RPMI7951 (cell line): Measurements from ENCODE around the gene BTBD2. TPM values are rescaled to one million over a fixed set of nuclear protein-coding genes. Genes with fewer than 3 reads are reported as not detected.

Source experiments
- DNase-seq: peaks from one replicate; pipeline ENCODE4 v3.0.0-alpha.2; 2012; ENCODE audit warnings: low read depth
- total RNA-seq: library from RNA; depleted of rRNA; stranded (reverse); fragments of >200 nt; shearing (Covaris generic); gene quantifications from 2 replicates; pipeline ENCODE4 v1.2.3, GENCODE V29; 2014

Gene BTBD2
- total RNA-seq, 1 experiment from 2014 or later, result 37.0 TPM

DNA sequence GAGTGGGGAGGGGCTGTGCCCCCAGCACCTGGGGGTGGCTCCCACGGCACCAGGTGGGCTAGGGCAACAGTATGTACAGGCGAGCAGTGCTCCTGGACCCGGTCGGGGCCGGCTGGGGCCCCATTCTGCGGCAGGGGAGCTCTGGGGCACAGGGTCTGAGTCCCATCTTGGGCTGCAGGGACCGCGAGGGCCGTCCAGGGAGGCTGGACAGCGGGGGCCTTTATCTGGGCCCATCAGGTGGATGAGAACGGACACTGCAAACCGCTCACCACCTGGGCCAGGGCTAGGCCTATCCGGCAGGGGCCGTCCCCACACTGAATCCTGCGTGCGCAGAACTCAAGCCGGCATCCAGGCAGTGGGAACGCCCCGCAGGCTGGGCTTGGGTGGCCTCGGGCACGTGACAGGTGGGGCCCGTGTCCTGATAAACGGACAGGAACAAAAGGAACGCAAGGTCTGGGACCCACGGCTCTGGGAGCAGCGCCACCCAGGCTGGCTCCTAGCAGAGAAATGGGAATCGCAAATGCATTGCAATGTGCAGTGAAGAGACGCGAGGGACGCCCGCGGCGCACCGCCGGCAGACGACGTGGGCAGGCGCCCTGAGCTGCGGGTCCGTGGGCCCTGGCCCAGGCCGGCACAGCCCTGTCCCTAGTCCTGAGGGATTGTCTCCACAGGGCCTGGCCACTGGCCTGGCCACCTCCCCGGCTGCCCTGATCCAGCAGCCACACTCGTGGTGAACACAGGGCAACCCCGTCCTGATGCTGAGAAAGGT lies 29.7 kb downstream of the BTBD2 start:
- no peak for DNase-seq

DNA sequence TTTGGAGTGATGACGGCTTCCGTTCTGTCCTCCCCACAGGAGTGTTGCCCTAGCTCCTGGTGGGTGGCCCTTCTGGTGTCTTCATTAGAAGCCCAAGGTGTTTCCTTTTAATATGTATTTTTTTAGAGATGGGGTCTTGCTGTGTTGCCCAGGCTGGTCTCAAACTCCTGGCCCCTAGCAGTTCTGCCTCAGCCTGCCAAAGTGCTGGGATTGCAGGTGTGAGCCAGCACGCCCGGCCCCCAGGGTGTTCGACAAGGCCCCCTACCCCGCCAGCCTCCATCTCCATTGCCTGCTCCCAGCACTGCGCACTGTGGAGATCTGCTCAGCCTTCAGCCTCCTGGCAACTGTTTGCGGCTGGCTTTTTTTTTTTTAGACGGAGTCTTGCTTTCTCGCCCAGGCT lies 31.2 kb downstream of the BTBD2 start:
- no peak for DNase-seq

DNA sequence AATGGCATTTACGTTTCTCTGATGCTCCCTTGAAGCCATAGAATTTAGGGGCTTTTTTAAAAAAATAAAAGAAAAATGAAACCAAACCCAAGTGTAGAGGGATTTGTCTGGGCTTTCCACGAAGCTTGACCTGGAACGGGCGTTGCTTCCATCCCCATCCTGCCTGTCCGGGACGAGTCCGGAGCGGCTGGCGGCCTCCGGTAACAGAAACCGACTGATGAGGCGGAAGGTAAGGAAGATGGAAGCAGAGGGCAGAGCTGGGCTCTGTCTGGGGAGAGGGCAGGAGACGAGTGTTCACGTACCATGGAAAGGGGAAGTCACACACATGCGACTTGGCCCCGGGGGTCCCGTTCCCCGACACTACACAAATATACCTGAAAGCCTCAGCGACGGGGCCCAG lies 34.3 kb downstream of the BTBD2 start:
- no peak for DNase-seq

DNA sequence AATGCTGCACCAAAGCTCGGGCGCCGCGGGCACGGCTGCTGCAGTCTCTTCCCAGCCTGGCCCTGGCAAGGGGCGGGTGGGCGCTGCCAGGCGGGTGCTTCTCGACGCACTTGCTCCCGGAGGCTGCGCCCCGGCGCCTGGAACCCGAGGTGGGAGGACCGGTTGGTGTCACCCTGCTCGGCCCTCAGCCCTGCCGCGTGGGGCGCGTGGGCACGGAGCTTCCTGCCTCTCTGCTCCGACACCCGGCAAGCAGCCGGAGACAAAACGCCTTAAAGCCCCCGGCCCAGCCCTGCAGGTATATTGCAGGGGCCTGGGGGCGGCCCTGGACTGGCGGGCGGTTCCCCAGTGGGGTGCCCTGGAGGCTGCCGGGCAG lies 34.7 kb downstream of the BTBD2 start:
- DNase-seq, result no peak

DNA sequence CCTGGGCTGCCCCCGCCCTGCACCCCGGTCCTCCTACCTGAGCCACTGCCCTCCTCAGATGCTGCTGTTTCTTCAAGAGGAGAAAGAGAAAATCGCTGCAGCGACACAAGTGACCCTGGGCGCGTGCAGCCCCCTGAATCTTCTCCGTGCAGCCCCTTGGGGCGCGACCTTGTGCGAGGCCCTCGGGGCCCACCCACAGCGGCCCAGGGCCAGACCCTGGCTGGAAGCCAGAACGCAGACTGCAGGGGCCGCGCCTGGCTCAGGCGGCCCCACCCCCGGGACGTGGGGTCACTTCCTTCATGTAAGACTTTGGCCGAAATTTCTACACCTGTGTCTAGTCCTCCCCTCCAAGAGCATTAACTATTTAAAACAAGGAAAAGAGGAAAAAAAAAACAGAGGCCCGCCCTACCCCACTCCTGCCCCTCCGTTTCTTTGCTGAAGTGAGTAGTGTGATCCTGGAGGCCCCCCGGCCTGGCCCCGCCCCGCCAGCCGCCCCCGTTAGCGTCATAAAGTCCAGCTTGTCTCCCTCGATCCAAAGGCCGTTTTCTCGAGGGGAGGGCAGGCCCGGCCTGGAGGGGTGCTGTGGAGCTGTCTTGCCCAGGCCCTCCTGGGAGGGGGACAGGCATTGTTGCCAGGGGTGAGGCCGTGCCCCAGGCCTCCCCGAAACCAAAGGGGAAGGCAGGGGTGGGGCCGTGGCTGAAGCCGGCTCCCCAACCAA lies 35.3 kb downstream of the BTBD2 start:
- DNase-seq, result no peak

DNA sequence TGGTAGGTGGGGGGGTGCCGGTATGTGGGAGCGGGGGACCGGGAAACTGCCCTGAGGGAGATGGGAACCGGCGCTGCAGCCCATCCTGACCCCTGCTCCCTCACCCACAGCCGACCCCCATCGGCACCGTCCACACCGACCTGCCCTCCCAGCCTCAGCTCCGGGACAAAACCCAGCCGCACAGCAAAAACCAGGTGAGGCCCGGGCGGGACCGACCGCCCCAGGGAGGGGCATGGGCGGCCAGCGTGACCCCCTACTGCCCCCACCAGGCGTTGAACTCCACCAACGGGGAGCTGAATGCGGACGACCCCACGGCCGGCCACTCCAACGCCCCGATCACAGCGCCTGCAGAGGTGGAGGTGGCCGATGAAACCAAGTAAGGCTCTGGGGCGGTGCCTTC lies 35.9 kb downstream of the BTBD2 start:
- no peak for DNase-seq

DNA sequence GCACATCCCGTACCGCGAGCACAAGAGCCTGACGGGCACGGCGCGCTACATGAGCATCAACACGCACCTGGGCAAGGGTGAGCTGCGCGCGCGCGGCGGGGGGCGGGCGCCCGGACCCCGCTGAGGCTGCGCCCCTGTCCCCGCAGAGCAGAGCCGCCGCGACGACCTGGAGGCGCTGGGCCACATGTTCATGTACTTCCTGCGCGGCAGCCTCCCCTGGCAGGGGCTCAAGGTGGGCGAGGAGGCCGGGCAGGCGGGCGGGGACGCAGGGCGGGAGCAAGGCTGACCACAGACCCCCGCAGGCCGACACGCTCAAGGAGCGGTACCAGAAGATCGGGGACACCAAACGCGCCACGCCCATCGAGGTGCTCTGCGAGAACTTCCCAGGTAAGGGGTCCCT lies 36.5 kb downstream of the BTBD2 start:
- DNase-seq, result no peak

DNA sequence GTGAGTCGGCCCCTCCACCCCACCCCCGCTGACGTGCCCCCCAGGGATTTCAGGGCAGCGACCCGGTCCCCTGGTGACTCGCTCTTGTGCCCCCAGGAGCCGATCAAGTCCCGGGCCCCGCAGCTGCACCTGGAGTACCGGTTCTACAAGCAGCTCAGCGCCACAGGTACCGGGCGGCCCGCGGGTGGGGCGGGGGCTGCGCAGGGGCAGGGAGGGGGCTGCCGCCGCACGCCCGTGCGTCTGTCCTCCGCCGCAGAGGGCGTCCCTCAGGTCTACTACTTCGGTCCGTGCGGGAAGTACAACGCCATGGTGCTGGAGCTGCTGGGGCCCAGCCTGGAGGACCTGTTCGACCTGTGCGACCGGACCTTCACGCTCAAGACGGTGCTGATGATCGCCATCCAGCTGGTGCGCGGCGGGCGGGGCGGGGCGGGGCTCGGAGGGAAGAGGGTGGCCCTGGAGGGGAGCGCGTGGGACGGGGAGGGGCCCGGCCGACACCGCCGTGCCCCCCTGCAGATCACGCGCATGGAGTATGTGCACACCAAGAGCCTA lies 37.1 kb downstream of the BTBD2 start:
- no peak for DNase-seq

DNA sequence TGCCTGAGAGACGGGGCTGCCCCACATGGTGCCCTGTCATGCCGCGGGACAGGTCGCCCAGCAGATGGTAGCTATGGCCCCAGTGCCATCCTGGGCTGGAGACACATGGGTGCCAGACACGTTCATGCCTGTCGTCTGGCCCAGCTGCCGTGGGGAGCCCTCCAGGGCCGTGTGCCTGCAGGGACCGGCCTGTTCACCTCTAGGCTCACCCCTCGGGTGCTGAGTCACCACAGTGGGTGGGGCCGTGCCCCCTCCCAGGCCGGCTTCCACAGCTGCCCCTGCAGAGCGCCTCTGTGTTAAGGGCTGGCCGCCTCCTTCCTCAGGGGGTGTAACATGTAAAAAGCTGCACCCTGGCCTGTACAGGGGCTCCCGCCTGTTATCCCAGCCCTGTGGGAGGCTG lies 38.4 kb downstream of the BTBD2 start:
- DNase-seq, result no peak

DNA sequence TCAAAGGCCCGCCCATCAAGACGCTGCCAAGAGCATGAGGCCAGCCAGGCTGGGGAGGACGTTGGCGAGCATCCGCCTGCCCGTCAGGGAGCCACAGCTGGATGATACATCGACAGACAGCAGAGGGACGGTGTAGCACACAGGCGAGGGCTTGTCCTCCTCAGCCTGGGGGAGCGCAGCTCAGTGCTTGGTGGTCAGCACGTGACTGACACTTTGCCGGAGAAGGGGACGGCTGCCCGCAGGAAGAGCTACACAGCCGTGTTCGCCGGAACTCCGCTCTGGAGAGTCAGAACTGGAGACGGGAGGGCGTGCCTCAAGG lies 40.4 kb downstream of the BTBD2 start:
- DNase-seq, result no peak

DNA sequence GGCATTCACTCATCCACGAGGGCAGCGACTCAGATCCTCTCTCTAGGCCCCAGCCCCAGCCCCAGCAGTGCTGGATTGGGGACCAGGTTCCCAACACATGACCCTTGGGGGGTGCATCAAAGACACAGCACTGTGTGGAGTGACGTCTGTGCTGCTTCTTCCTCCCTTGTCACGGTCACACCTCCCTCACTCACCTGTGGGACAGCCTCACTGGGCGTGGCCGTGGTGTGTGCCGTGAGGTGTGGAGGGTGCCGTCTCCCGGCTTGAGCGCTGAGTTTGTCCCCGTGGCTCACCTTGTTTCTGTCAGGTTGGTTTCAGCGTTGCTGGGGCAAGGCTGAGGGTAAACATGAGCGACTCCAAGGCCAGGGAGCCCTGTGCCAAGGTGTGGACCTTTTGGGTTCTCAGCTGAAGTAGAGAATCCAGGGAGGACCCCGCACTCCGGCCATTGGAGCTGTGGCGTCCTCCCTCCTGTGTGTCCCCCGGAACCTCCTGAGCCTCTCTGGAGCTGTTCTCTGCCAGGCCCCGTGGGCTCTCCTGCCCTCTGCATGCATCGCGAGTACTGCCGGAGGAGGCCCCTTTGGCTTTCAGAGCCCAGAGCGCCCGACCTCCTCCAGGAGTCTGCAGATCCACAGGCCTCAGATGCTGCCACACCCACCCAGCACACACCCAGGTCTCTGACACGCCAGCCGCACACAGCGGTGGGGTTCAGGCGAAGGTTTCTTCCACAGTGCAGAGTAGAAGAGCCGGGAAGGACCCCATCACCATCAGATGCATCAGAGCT lies 40.9 kb downstream of the BTBD2 start:
- no peak for DNase-seq

DNA sequence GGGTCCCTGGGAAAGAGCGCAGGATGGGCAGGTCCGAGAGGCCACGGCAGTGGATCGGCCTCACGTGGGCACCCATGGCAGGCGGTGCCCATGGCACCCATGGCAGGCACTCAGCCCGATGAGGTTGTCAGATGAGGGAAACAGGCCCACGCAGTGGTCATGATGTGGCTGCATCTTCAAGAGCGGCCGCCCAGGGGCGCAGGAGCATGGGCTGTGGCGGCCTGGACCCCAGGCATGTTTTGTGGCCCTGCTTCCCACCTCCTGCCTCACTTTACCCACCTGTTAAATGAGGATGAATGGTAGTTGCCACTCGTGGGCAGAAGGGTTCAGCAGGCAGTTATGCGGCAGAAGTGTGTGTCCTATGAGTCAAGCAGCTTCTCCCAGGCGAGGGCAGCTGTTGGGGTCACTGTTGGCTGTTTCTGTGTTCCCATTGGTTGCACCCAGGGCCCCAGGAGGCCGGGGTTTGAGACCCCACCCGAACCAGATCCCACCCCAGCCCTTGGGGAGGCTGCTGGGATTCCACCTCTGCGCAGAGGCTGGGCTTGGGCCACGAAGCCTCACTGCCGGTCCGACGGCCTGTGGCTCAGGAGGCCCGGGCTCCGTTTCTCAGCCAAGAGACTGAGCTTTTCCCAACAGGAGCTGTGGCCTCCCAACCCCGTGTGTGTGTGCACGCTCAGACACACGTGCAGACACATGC lies 44.6 kb downstream of the BTBD2 start:
- DNase-seq, result no peak

DNA sequence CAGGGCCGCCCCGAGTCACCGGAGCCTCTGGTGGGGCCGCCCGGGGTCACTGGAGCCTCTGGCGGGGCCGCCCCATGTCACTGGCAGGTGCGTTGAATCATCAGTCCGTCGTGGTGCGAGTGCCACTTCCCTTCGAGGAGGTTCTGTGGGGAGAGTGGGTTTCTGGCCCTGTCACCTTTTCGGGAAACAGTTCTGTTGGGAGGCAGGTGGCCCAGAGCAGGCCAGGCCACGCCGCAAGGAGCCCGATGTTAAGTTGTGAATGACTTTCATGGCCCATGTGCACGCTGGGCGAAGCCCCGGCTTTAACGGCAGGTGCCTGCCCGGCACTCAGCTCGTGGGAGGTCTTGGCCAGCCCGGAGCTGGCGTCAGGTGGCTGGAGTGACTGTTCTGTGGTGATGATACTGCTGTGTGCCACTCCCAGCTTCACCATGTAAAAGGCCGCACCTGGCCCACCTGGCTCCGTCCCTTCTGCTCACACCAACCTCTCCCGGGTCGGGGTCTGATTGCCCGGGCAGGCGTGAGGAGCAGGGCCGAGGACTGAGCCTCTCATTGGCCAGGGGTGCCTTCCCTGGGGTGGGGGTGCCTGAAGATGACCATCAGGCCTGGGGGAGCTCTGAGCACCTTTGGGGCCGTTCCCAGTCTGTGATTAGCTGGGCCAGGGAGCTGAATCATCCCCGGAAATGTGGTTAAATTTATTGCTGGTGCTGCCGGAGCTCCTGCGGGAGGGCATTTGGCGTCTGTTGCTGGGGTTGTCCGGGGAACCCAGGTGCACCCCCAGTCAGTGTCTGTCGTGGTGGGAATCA lies 45.3 kb downstream of the BTBD2 start:
- DNase-seq, result peak; percentile 23

DNA sequence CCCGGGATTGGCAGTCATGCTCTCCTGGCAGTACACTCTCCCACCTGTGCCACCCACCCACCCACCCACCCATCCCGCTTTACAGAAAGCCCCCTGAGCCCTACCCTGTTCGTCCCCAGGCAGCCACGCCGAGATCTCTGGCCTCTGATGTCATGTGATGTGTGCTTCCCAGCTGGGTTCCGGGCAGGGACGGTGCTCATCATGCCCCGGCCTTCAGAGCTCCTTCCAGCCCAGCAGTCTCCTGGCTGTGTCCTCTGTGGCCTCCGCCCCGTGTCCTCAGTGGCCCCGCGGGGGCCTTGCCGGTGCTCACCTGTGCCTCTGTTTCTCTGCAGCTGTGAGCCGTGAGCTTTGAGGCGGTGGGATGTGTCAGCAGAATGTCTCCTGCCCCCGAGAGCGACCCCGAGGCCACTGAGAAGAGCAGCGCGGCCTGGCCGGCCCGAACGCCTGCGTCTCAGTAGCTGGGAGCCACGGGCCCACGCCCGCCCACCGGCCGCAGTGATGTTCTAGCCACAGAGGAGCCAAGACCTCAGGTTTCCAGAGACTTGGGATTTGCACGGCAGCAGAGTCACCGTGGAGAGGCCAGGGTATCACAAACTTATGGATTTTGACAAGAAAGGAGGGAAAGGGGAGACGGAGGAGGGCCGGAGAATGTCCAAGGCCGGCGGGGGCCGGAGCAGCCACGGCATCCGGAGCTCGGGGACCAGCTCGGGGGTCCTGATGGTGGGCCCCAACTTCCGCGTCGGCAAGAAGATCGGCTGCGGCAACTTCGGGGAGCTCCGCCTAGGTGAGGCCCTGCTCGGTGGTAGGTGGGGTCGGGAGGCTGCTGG lies 46.1 kb downstream of the BTBD2 start:
- no peak for DNase-seq

DNA sequence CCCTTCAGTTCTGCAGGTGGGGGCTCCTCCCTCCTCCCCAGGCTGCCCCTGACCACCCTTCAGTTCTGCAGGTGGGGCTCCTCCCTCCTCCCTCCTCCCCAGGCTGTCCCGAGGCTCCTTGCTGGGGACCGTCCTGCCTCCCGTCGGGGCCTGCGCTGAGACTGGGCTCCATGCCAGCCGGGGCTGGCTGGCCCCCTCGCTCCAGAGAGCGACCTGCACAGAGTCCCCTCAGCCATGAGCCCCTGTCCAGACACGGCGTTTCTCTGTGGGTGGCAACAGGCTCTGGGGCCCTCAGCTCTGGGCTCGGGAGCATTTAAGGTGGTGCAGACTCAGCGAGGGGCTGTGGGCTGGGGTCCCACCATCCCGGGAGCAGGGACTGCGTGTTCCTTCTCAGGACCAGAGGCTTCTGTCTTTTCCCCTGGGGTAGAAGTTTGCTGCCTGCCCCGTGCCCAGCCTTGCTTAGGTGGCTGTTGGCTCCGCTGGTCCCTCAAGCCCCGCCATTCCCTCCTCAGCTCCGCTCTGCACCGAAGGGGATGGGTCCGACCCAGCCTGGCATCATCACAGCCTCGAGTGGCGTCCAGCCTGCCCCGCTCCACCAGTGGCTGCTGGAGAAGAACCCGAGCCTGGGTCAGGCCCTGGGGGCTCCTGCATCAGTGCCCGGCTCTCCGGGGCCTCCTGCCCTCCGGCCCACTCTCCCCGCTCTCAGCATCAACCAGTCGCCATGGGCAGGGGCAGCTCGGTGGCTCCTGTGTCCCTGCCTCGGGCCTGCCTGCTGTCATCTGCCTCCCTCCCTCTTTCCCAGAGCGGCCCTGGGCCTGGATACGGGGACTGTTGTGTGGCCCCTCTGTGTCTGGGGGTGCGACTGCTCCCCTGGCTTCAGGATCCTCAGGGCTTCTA lies 47.0 kb downstream of the BTBD2 start:
- DNase-seq, result no peak

DNA sequence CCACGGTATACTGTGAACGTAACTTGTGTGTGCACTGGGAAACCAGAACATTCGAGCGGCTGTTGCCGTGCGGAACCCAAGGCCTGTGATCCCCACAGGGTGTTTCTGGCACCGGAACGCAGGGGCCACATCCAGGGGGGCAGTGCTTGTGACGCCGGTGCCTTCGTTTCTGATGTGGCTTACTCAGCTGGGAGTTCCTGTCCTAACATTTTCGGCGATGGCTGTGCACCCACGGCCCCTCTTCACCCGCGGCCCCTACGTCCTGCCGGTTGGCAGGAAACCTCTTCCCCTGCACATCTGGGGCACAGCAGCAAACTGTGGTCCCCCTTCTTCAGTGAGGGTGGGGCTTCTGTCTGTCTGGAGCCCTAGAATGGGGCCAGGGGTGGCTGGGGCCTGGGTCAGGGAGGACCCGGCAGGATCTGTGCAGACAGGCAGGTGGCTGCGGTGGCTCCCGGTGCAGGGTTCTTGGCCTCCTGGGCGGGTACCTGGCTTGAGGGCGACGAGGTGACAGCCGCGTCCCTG lies 48.4 kb downstream of the BTBD2 start:
- DNase-seq, result no peak

DNA sequence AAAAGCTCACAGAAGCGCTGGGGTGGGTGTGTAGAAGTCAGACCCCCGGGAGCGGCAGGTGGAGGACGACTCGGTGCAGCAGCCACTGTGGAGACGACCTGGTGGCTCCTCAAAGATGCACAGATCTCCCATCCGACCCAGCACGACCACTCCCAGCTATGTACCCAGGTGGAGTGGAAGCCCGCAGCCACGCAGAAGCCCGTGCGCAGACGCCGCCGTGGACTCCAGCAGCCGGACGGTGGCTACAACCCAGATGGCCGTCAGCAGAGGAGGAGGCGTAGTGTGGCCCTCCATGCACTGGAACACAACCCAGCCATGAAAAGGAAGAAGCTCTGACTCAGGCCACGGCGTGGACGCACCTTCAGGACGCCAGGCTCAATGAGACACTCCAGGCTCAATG lies 52.8 kb downstream of the BTBD2 start:
- no peak for DNase-seq

DNA sequence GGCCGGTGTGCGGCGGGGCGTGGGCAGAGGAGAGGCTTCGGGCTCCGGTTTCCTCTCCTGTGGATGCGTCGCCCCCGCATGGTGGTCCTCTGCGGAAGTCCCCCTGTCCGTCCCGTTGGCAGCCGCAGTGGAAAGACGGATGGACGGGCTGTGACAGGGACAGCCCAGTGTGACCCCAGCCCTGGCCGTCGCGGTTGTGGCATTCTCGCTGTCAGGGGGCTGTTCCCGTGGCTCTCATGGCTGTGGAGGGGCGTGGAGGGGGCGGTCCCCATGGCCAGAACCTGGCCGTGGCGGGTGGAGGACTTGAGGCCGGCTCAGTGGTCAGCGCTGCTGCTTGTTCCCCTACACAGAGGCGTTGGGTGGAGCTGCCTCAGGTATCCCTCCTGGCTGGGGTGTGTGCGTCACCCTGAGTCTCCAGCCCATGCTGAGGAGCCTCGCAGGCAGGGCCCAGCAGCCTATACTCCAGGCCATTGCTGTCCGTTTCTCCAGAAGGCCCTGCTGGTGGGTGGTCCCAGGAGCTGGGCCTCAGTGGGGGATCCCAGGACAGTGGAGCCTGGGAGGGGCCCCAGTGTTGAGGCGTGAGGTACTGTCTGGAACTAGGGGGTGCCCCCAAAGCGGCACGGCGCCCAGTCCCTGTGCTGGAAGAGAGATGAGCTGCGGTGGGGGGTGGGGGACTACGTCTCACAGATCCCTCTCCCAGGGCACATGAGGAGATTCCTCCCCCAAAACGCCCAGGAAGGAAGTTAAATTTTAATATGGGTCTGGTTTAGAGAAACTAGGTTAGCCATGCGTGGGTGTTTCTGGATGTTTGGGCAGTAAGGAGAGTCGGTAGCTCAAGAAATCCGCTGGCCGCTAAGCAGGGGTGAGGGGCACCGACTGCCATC lies 54.3 kb downstream of the BTBD2 start:
- no peak for DNase-seq
